ENCODE data around the gene SLC19A1.

Gene SLC19A1

GRCh38 chr21:45558044-45558721 is 15.9 kb upstream of the SLC19A1 start:
- DNase-seq: no peak

GRCh38 chr21:45557616-45558043 is 15.4 kb upstream of the SLC19A1 start:
- no peak for DNase-seq

GRCh38 chr21:45556645-45557615 is 14.7 kb upstream of the SLC19A1 start:
- DNase-seq: no peak

- no peak for DNase-seq
Measured at GRCh38 chr21:45556302-45556644, 14.0 kb upstream of the SLC19A1 start.

- DNase-seq: peak; percentile 83
Measured at GRCh38 chr21:45555557-45556301, 13.5 kb upstream of the SLC19A1 start.

GRCh38 chr21:45555251-45555556 is 13.0 kb upstream of the SLC19A1 start:
- no peak for DNase-seq

- DNase-seq: peak; percentile 73
Measured at GRCh38 chr21:45554477-45555175, 12.4 kb upstream of the SLC19A1 start.

GRCh38 chr21:45552696-45553391 is 10.6 kb upstream of the SLC19A1 start:
- no peak for DNase-seq

GRCh38 chr21:45551783-45552695 is 9.8 kb upstream of the SLC19A1 start:
- no peak for DNase-seq

- DNase-seq: peak; percentile 78
Measured at GRCh38 chr21:45551316-45551715, 9.1 kb upstream of the SLC19A1 start.

- DNase-seq: no peak
Measured at GRCh38 chr21:45550522-45551210, 8.4 kb upstream of the SLC19A1 start.

- DNase-seq: no peak
Measured at GRCh38 chr21:45549626-45550463, 7.6 kb upstream of the SLC19A1 start.

GRCh38 chr21:45548711-45549491 is 6.7 kb upstream of the SLC19A1 start:
- no peak for DNase-seq

GRCh38 chr21:45547545-45547900 is 5.3 kb upstream of the SLC19A1 start:
- DNase-seq: no peak

GRCh38 chr21:45546636-45547544 is 4.7 kb upstream of the SLC19A1 start:
- no peak for DNase-seq

- no peak for DNase-seq
Measured at GRCh38 chr21:45545691-45546531, 3.7 kb upstream of the SLC19A1 start.

- no peak for DNase-seq
Measured at GRCh38 chr21:45545236-45545570, 3.0 kb upstream of the SLC19A1 start.

All from HCEC 1CT (cell line).